Measurements from ENCODE around the gene MRGPRF. TPM values are rescaled to one million over a fixed set of nuclear protein-coding genes. Genes with fewer than 3 reads are reported as not detected.

MRGPRF gene
- total and polyA plus RNA-seq, 2 of the 8 experiments (the other 6 are each of a cell fraction or from before 2014, with no cell fraction given): 7.5 to 11.0 TPM

DNA sequence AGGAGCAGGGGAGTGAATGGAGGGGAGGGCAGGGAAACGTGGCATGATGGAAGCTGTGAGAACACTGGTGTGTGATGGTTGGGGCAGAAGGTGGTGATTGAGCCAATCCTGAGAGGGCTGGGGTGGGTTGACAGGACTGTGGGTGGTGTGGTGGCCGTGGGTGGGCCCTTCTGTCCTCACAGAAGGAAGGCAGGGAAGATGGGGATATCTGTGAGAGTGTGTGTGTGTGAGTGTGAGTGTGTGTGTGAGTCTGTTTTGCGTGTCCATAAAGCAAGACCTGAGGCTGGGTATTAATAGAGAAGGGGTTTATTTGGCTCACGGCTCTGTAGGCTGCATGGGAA, 48.6 kb upstream of the MRGPRF start (continued):
- TF ChIP-seq, protein P1, sequence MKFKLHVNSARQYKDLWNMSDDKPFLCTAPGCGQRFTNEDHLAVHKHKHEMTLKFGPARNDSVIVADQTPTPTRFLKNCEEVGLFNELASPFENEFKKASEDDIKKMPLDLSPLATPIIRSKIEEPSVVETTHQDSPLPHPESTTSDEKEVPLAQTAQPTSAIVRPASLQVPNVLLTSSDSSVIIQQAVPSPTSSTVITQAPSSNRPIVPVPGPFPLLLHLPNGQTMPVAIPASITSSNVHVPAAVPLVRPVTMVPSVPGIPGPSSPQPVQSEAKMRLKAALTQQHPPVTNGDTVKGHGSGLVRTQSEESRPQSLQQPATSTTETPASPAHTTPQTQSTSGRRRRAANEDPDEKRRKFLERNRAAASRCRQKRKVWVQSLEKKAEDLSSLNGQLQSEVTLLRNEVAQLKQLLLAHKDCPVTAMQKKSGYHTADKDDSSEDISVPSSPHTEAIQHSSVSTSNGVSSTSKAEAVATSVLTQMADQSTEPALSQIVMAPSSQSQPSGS (IDR thresholded peaks at IDR 0.05; ENCODE audit: low read length): no peak
- TF ChIP-seq JUN (IDR thresholded peaks at IDR 0.05; ENCODE audit: low read depth, low read length) (no peak), KDM1A (IDR thresholded peaks at IDR 0.05; ENCODE audit: borderline replicate concordance, low read length) (no peak), ZNF274 (IDR thresholded peaks at IDR 0.05; ENCODE audit: borderline replicate concordance, extremely low read depth, low read length) (no peak), GTF2F1 (IDR thresholded peaks at IDR 0.05; ENCODE audit: borderline replicate concordance, low read depth, low read length) (no peak), GABPA (IDR thresholded peaks at IDR 0.05; ENCODE audit: borderline replicate concordance, insufficient read depth, low read length) (no peak), TEAD4 (IDR thresholded peaks at IDR 0.05; ENCODE audit: low read depth, low read length) (no peak)

Data from H1 (cell line).